ENCODE results near the gene ACHE. TPM values are rescaled to one million over a fixed set of nuclear protein-coding genes. Genes with fewer than 3 reads are reported as not detected.

Gene ACHE
- total RNA-seq, 1 donor from 2014 or later, result 9.3 TPM

- intact Hi-C loops (cut with DNase I), result loop anchor here (10.0 kb wide), 1 partner anchor 319 kb away; no protein-coding TSS in a partner anchor
- H3K4me3 ChIP-seq, result no peak overlapping the region
- no peaks in the 10 kb centered on the region for H3K27me3 ChIP-seq
- DNase-seq (ENCODE audit: extremely low spot score in 2 of 2), result no peak
- H3K4me1 ChIP-seq, result peaks cover 30% of the 10 kb centered on the region
- H3K36me3 ChIP-seq, result peaks cover 0 to 20% of the 10 kb centered on the region in 2 donors
- no peak overlapping the region for H3K27ac ChIP-seq
- TF ChIP-seq, protein P1, sequence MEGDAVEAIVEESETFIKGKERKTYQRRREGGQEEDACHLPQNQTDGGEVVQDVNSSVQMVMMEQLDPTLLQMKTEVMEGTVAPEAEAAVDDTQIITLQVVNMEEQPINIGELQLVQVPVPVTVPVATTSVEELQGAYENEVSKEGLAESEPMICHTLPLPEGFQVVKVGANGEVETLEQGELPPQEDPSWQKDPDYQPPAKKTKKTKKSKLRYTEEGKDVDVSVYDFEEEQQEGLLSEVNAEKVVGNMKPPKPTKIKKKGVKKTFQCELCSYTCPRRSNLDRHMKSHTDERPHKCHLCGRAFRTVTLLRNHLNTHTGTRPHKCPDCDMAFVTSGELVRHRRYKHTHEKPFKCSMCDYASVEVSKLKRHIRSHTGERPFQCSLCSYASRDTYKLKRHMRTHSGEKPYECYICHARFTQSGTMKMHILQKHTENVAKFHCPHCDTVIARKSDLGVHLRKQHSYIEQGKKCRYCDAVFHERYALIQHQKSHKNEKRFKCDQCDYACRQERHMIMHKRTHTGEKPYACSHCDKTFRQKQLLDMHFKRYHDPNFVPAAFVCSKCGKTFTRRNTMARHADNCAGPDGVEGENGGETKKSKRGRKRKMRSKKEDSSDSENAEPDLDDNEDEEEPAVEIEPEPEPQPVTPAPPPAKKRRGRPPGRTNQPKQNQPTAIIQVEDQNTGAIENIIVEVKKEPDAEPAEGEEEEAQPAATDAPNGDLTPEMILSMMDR (IDR thresholded peaks at IDR 0.05), result no peak
- TF ChIP-seq POLR2A (IDR thresholded peaks at IDR 0.05), result no peak
- no peak for TF ChIP-seq POLR2AphosphoS5 (IDR thresholded peaks at IDR 0.05; ENCODE audit: insufficient read depth in 1 of 2, low read depth in 1 of 2)
- H3K9me3 ChIP-seq, result no peaks in the 10 kb centered on the region
These were observed 32.2 kb downstream of the ACHE start for GRCh38 chr7:100863406-100863950.

- H3K36me3 ChIP-seq, result peaks cover 0 to 20% of the 10 kb centered on the region in 2 donors
These were observed 34.1 kb downstream of the ACHE start for GRCh38 chr7:100861616-100861985.

GRCh38 chr7:100860702-100861615, 34.7 kb downstream of the ACHE start:
- H3K27me3 ChIP-seq, result no peaks in the 10 kb centered on the region
- TF ChIP-seq POLR2A (IDR thresholded peaks at IDR 0.05) (no peak), POLR2AphosphoS5 (IDR thresholded peaks at IDR 0.05; ENCODE audit: insufficient read depth in 1 of 2, low read depth in 1 of 2) (no peak)
- TF ChIP-seq, protein P1 (IDR thresholded peaks at IDR 0.05), result no peak
- H3K27ac ChIP-seq, result no peak overlapping the region
- intact Hi-C loops (cut with DNase I), result loop anchor here (10.0 kb wide), 1 partner anchor 316 kb away; no protein-coding TSS in a partner anchor
- no peak overlapping the region for H3K4me3 ChIP-seq
- no peaks in the 10 kb centered on the region for H3K9me3 ChIP-seq
- peaks cover 0 to 20% of the 10 kb centered on the region in 2 donors for H3K36me3 ChIP-seq
- H3K4me1 ChIP-seq, result peaks cover 10% of the 10 kb centered on the region
- no peak for DNase-seq (ENCODE audit: extremely low spot score in 2 of 2)

More at GRCh38 chr7:100861616-100861985, 34.1 kb downstream of the ACHE start:
- Histone ChIP-seq H3K27ac (no peak overlapping the region), H3K4me1 (peaks cover 16% of the 10 kb centered on the region), H3K4me3 (no peak overlapping the region), H3K9me3 (no peaks in the 10 kb centered on the region), H3K27me3 (no peaks in the 10 kb centered on the region)
- TF ChIP-seq POLR2A (IDR thresholded peaks at IDR 0.05), result no peak
- TF ChIP-seq, protein P1 (IDR thresholded peaks at IDR 0.05), result no peak
- TF ChIP-seq POLR2AphosphoS5 (IDR thresholded peaks at IDR 0.05; ENCODE audit: insufficient read depth in 1 of 2, low read depth in 1 of 2), result no peak
- no peak for DNase-seq (ENCODE audit: extremely low spot score in 2 of 2)
- intact Hi-C loops (cut with DNase I), result loop anchor here (10.0 kb wide), 1 partner anchor 317 kb away; no protein-coding TSS in a partner anchor

DNA sequence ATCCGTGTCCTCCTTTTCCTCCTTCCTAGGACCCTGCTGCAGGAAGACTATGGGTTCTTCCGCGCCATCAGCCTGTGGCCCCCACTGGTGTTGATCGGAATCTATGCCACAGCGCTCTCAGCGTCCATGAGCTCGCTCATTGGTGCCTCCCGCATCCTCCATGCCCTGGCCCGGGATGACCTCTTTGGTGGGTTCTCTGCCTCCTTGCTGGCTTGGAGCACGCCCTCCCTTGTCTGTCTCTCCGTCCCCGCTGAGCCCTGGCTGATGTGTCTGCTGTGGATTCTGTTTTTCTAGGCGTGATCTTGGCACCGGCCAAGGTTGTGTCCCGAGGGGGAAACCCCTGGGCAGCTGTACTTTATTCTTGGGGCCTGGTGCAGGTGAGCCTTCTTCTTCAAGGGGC, 35.8 kb downstream of the ACHE start:
- no peak overlapping the region for H3K27ac ChIP-seq
- H3K27me3 ChIP-seq, result no peaks in the 10 kb centered on the region
- H3K9me3 ChIP-seq, result no peaks in the 10 kb centered on the region
- H3K36me3 ChIP-seq, result peaks cover 0 to 20% of the 10 kb centered on the region in 2 donors
- no peak overlapping the region for H3K4me3 ChIP-seq
- TF ChIP-seq POLR2A (IDR thresholded peaks at IDR 0.05) (no peak), POLR2AphosphoS5 (IDR thresholded peaks at IDR 0.05; ENCODE audit: insufficient read depth in 1 of 2, low read depth in 1 of 2) (no peak)
- TF ChIP-seq, protein P1 (IDR thresholded peaks at IDR 0.05), result no peak
- intact Hi-C loops (cut with DNase I), result loop anchor here (10.0 kb wide), 1 partner anchor 315 kb away; no protein-coding TSS in a partner anchor
- DNase-seq (ENCODE audit: extremely low spot score in 2 of 2), result no peak
- H3K4me1 ChIP-seq, result no peaks in the 10 kb centered on the region

Measured in vagina (tissue), 2 donors.